Smooth muscle cell (in vitro differentiated cells): ENCODE results near the gene C10orf143. TPM values are rescaled to one million over a fixed set of nuclear protein-coding genes. Genes with fewer than 3 reads are reported as not detected.

Source experiments
- DNase-seq: peaks from one replicate; lab custom pipeline; 2025; ENCODE audit not compliant: unreplicated experiment; lab: John Stamatoyannopoulos, UW
- H2AFZ ChIP-seq: fragments of 200-600 bp; sonication (generic); 2 replicates; pipeline ENCODE4 v1.6.0; 2016; ENCODE audit warnings: antibody characterized with exemption, low read depth, mild to moderate bottlenecking
- H3F3A ChIP-seq: fragments of 200-600 bp; sonication (generic); 2 replicates; pipeline ENCODE4 v1.6.0; 2017; ENCODE audit warnings: antibody characterized with exemption, low read depth
- H3K27ac ChIP-seq: fragments of 200-600 bp; sonication (generic); 2 replicates; pipeline ENCODE4 v1.5.1; 2016; ENCODE audit warnings: low read depth, mild to moderate bottlenecking
- H3K27me3 ChIP-seq: fragments of 200-600 bp; sonication (generic); 2 replicates; pipeline ENCODE4 v1.6.1; 2016; ENCODE audit warnings: low read depth, mild to moderate bottlenecking
- H3K36me3 ChIP-seq: fragments of 200-600 bp; sonication (generic); 2 replicates; pipeline ENCODE4 v1.5.1; 2016; ENCODE audit warnings: low read depth
- H3K4me1 ChIP-seq: fragments of 200-600 bp; sonication (generic); 2 replicates; pipeline ENCODE4 v1.5.1; 2016; ENCODE audit warnings: low read depth
- H3K4me2 ChIP-seq: fragments of 200-600 bp; sonication (generic); 2 replicates; pipeline ENCODE4 v1.6.0; 2016; ENCODE audit warnings: mild to moderate bottlenecking
- H3K4me3 ChIP-seq: fragments of 200-600 bp; sonication (generic); 2 replicates; pipeline ENCODE4 v1.5.1; 2016; ENCODE audit warnings: mild to moderate bottlenecking
- H3K79me2 ChIP-seq: fragments of 200-600 bp; sonication (generic); 2 replicates; pipeline ENCODE4 v1.6.0; 2016; ENCODE audit warnings: low read depth, mild to moderate bottlenecking
- H3K9ac ChIP-seq: fragments of 200-600 bp; sonication (generic); 2 replicates; pipeline ENCODE4 v1.6.0; 2016; ENCODE audit warnings: low read depth
- H3K9me3 ChIP-seq: fragments of 200-600 bp; sonication (generic); replicated peaks from 2 replicates; pipeline ENCODE4 v1.5.1; 2016; ENCODE audit warnings: low read depth
- H4K20me1 ChIP-seq: fragments of 200-600 bp; sonication (generic); 2 replicates; pipeline ENCODE4 v1.6.0; 2016; ENCODE audit warnings: low read depth
- WGBS: methylation state at CpG from one replicate; pipeline ENCODE4 v1.1.7; 2016; ENCODE audit warnings: low lambda C conversion rate; 5-methylcytosine and 5-hydroxymethylcytosine counted together
- polyA plus RNA-seq: library from polyadenylated mRNA; unstranded; fragments of >200 nt; fragmentation: Nextera tagmentation; extraction: Ambion mirVana; gene quantifications from 2 replicates; pipeline ENCODE4 v1.2.1, GENCODE V29; 2016
- total RNA-seq: library from RNA; depleted of rRNA; stranded (reverse); fragments of >200 nt; gene quantifications from 2 replicates; pipeline ENCODE4 v1.2.3, GENCODE V29; 2014
- TF ChIP-seq, protein P1 (sequence below): fragments of 200-600 bp; sonication (generic); IDR thresholded peaks from 2 replicates; pipeline ENCODE4 v1.5.1; 2017; ENCODE audit warnings: borderline replicate concordance, mild to moderate bottlenecking, antibody characterized with exemption; ENCODE audit not compliant: insufficient read depth, poor library complexity, severe bottlenecking

Gene C10orf143
- total and polyA plus RNA-seq, 2 experiments from 2014 or later: 2.0 TPM; not detected in 1

DNA sequence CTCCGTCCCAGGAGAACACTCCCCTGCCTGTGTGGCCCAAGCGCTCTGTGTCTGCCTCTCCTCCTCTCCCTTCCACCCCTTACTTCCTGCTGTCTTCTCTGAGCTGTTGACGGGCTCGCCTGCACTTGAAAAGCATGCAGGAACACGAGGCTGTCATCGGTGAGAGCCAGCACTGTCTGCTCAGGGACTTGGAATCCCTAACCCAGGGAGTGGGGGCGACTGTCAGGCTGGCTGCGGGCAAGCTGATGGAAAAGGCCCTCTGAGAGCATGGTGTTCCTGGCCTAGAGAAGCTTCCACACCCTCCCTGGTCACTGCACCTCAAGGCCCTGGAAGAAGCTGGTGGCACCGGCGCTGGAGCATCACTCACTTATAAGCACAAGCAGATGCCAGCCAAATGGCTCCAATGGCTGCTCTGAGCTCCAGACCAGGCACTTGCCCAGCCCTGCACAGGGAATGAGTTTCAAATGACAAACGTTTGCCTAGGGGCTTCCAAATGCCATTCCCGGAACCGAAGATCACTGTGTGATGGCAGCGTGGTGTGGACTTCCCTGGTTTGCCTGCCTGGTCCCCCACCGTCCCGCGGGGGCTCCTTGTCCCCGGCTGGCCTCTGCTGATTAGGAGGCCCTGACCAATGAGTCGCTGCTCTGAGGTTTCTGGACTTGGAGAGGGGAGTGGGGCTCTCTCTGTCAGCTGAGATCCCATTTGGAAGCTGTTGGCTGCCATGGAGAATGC is 89.8 kb downstream of the C10orf143 start:
- H3K4me2 ChIP-seq: peak overlapping the region; percentile 52
- TF ChIP-seq, protein P1, sequence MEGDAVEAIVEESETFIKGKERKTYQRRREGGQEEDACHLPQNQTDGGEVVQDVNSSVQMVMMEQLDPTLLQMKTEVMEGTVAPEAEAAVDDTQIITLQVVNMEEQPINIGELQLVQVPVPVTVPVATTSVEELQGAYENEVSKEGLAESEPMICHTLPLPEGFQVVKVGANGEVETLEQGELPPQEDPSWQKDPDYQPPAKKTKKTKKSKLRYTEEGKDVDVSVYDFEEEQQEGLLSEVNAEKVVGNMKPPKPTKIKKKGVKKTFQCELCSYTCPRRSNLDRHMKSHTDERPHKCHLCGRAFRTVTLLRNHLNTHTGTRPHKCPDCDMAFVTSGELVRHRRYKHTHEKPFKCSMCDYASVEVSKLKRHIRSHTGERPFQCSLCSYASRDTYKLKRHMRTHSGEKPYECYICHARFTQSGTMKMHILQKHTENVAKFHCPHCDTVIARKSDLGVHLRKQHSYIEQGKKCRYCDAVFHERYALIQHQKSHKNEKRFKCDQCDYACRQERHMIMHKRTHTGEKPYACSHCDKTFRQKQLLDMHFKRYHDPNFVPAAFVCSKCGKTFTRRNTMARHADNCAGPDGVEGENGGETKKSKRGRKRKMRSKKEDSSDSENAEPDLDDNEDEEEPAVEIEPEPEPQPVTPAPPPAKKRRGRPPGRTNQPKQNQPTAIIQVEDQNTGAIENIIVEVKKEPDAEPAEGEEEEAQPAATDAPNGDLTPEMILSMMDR: no peak
- no peak overlapping the region for H3K4me3 ChIP-seq
- H3K4me1 ChIP-seq: no peaks in the 10 kb centered on the region
- H3K9ac ChIP-seq: no peak overlapping the region
- H3K27ac ChIP-seq: peak overlapping the region; percentile 58
- H2AFZ ChIP-seq: no peak overlapping the region
- H3K9me3 ChIP-seq: no peaks in the 10 kb centered on the region
- no peak for DNase-seq
- 71% methylated on average over 19 of the region's 19 CpGs for WGBS
- no peaks in the 10 kb centered on the region for H3K79me2 ChIP-seq
- no peaks in the 10 kb centered on the region for H4K20me1 ChIP-seq
- H3K36me3 ChIP-seq: no peaks in the 10 kb centered on the region
- H3K27me3 ChIP-seq: no peaks in the 10 kb centered on the region
- H3F3A ChIP-seq: no peaks in the 10 kb centered on the region

DNA sequence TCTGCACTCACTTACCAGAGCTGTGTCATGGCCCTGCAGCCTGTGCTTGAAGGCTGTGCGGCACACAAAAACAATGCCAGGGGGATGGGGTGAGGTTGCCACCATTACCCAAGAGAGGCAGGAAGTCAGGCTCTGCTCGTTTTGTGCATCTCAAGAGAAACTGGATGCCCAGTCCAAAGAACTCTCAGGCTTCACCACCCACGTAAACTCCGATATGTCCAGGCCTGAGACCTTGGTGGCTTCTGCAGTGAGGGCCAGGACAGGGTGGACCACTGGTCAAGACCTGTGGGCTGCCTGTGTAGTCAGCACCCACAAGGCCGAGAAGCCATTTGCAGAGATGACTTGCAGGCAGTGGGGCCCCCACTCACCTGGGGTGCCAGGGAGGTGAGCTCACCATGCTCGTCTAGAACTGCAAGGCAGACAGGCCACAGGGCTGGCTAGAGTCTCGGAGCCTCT is 91.9 kb downstream of the C10orf143 start:
- Histone ChIP-seq H3K36me3 (no peaks in the 10 kb centered on the region), H3K4me1 (no peaks in the 10 kb centered on the region), H4K20me1 (no peaks in the 10 kb centered on the region), H3K4me2 (no peak overlapping the region), H3K4me3 (no peak overlapping the region), H3K9me3 (no peaks in the 10 kb centered on the region), H3K27ac (no peak overlapping the region), H3K9ac (no peak overlapping the region), H2AFZ (no peak overlapping the region), H3F3A (no peaks in the 10 kb centered on the region), H3K79me2 (no peaks in the 10 kb centered on the region), H3K27me3 (no peaks in the 10 kb centered on the region)
- DNase-seq: no peak
- TF ChIP-seq, protein P1: no peak
- 89% methylated on average over 6 of the region's 7 CpGs for WGBS

DNA sequence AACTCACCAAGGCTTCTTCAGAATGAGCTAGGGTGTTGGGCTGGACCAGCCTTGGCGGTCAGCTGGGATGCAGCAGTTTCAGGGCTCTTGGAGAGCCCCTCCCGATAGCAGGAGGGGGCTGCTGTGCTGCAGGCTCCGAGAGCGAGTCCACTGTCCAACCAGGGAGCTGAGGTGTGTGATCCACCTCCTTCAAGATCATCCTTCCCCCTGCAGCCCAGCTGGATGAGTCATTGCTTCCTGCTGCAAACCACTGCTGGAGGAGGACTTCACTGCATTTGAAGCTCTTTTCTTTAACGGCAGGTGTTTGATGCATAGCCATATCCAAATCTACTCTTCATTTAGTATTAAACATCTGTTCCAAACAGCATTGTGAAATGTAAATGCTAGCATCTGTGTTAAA is 92.4 kb downstream of the C10orf143 start:
- Histone ChIP-seq H3K36me3 (no peaks in the 10 kb centered on the region), H3K79me2 (no peaks in the 10 kb centered on the region), H2AFZ (no peak overlapping the region), H3K4me3 (no peak overlapping the region), H3K27ac (no peak overlapping the region), H3K4me1 (no peaks in the 10 kb centered on the region), H3K9me3 (no peaks in the 10 kb centered on the region), H4K20me1 (no peaks in the 10 kb centered on the region), H3F3A (no peaks in the 10 kb centered on the region), H3K27me3 (no peaks in the 10 kb centered on the region), H3K9ac (no peak overlapping the region), H3K4me2 (no peak overlapping the region)
- WGBS: 58% methylated on average over 5 of the region's 5 CpGs
- TF ChIP-seq, protein P1: no peak
- DNase-seq: no peak

DNA sequence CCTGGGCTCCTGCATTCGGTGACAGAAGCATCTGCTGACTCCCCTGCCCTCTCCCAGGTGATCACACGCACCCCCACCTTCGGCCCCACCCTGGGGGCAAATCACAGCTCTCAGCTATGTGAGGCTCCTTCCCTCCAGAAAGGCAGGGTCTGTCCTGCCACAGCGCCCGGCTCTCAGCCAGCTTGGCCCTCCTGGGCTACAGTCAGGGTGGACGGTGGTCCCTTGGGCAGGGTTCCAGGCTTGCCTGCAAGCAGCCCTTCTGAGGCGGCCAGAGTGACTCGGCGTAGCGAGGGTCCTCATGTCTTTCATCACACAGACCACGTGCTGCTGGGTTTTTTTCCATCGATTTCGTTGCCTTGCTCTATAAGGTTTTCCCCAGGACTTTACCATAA is 93.0 kb downstream of the C10orf143 start:
- Histone ChIP-seq H3F3A (no peaks in the 10 kb centered on the region), H3K79me2 (no peaks in the 10 kb centered on the region), H3K27ac (no peak overlapping the region), H3K9ac (no peak overlapping the region), H4K20me1 (no peaks in the 10 kb centered on the region), H3K9me3 (no peaks in the 10 kb centered on the region), H3K36me3 (no peaks in the 10 kb centered on the region), H2AFZ (no peak overlapping the region), H3K4me1 (no peaks in the 10 kb centered on the region), H3K4me3 (no peak overlapping the region), H3K4me2 (no peak overlapping the region), H3K27me3 (no peaks in the 10 kb centered on the region)
- no peak for DNase-seq
- WGBS: 94% methylated on average over 13 of the region's 13 CpGs
- TF ChIP-seq, protein P1: no peak
